ENCODE results near the gene UNCX. TPM values are rescaled to one million over a fixed set of nuclear protein-coding genes. Genes with fewer than 3 reads are reported as not detected.
"Not testable (repeated sequence)": the region's sequence is repeated elsewhere in the genome, so short reads cannot be mapped to it uniquely, and the experiment has no call there.

Gene UNCX
- total RNA-seq, 2 experiments from 2014 or later, result not detected

- ChIA-PET POLR2A (interaction anchor here (0.5 kb wide), 1 partner anchor 408 kb away, joined by 4 read pairs; no protein-coding TSS in a partner anchor), CTCF (no interaction called here)
- Mint-ChIP-seq H3K36me3 (ENCODE audit: low read depth) (no peaks in the 10 kb centered on the region), H3K27ac (no peak overlapping the region), H3K4me1 (ENCODE audit: low read depth) (no peaks in the 10 kb centered on the region), H3K9me3 (ENCODE audit: insufficient read depth) (no peaks in the 10 kb centered on the region), H3K4me3 (no peak overlapping the region), H3K27me3 (ENCODE audit: low read depth) (peaks cover 5% of the 10 kb centered on the region)
- DNase-seq, result no peak
- no peak for ATAC-seq
These were observed 38.4 kb downstream of the UNCX start for GRCh38 chr7:1271046-1271445.

GRCh38 chr7:1271656-1272055 is 39.0 kb downstream of the UNCX start:
- H3K27ac Mint-ChIP-seq, result no peak overlapping the region
- no peak for DNase-seq
- H3K4me1 Mint-ChIP-seq (ENCODE audit: low read depth), result no peaks in the 10 kb centered on the region
- H3K36me3 Mint-ChIP-seq (ENCODE audit: low read depth), result no peaks in the 10 kb centered on the region
- H3K9me3 Mint-ChIP-seq (ENCODE audit: insufficient read depth), result no peaks in the 10 kb centered on the region
- CTCF ChIA-PET, result no interaction called here
- POLR2A ChIA-PET, result no interaction called here
- no peaks in the 10 kb centered on the region for H3K27me3 Mint-ChIP-seq (ENCODE audit: low read depth)
- H3K4me3 Mint-ChIP-seq, result no peak overlapping the region
- ATAC-seq, result no peak

GRCh38 chr7:1272136-1272535 is 39.5 kb downstream of the UNCX start:
- not testable (repeated sequence) for H3K4me3 Mint-ChIP-seq

GRCh38 chr7:1274121-1274875 is 41.6 kb downstream of the UNCX start:
- POLR2A ChIA-PET, result no interaction called here
- H3K4me1 Mint-ChIP-seq (ENCODE audit: low read depth), result no peaks in the 10 kb centered on the region
- H3K9me3 Mint-ChIP-seq (ENCODE audit: insufficient read depth), result no peaks in the 10 kb centered on the region
- no peak for DNase-seq
- no peaks in the 10 kb centered on the region for H3K27me3 Mint-ChIP-seq (ENCODE audit: low read depth)
- no peak overlapping the region for H3K27ac Mint-ChIP-seq
- H3K4me3 Mint-ChIP-seq, result no peak overlapping the region
- no peaks in the 10 kb centered on the region for H3K36me3 Mint-ChIP-seq (ENCODE audit: low read depth)
- CTCF ChIA-PET, result no interaction called here
- no peak for ATAC-seq

More at GRCh38 chr7:1272136-1272535, 39.5 kb downstream of the UNCX start:
- H3K27me3 Mint-ChIP-seq (ENCODE audit: low read depth); H3K4me1 Mint-ChIP-seq (ENCODE audit: low read depth); H3K27ac Mint-ChIP-seq; POLR2A ChIA-PET; H3K36me3 Mint-ChIP-seq (ENCODE audit: low read depth); DNase-seq; ATAC-seq; H3K9me3 Mint-ChIP-seq (ENCODE audit: insufficient read depth); CTCF ChIA-PET: not testable (repeated sequence)

- ChIA-PET POLR2A (no interaction called here), CTCF (no interaction called here)
- DNase-seq, result no peak
- ATAC-seq, result no peak
- H3K9me3 Mint-ChIP-seq (ENCODE audit: insufficient read depth), result no peaks in the 10 kb centered on the region
- H3K4me3 Mint-ChIP-seq, result no peak overlapping the region
- no peaks in the 10 kb centered on the region for H3K4me1 Mint-ChIP-seq (ENCODE audit: low read depth)
- H3K36me3 Mint-ChIP-seq (ENCODE audit: low read depth), result no peaks in the 10 kb centered on the region
- no peaks in the 10 kb centered on the region for H3K27me3 Mint-ChIP-seq (ENCODE audit: low read depth)
- H3K27ac Mint-ChIP-seq, result no peak overlapping the region
These were observed 42.3 kb downstream of the UNCX start for GRCh38 chr7:1274876-1275375.

- H3K27ac Mint-ChIP-seq, result no peak overlapping the region
- ChIA-PET POLR2A (no interaction called here), CTCF (no interaction called here)
- no peak overlapping the region for H3K4me3 Mint-ChIP-seq
- no peaks in the 10 kb centered on the region for H3K36me3 Mint-ChIP-seq (ENCODE audit: low read depth)
- H3K27me3 Mint-ChIP-seq (ENCODE audit: low read depth), result no peaks in the 10 kb centered on the region
- no peaks in the 10 kb centered on the region for H3K4me1 Mint-ChIP-seq (ENCODE audit: low read depth)
- no peak for DNase-seq
- H3K9me3 Mint-ChIP-seq (ENCODE audit: insufficient read depth), result no peaks in the 10 kb centered on the region
- ATAC-seq, result no peak
These were observed 43.0 kb downstream of the UNCX start for GRCh38 chr7:1275451-1276381.

- H3K36me3 Mint-ChIP-seq (ENCODE audit: low read depth), result no peaks in the 10 kb centered on the region
- DNase-seq (no peak), ATAC-seq (no peak)
- H3K9me3 Mint-ChIP-seq (ENCODE audit: insufficient read depth), result no peaks in the 10 kb centered on the region
- no peaks in the 10 kb centered on the region for H3K4me1 Mint-ChIP-seq (ENCODE audit: low read depth)
- no peak overlapping the region for H3K27ac Mint-ChIP-seq
- ChIA-PET CTCF (no interaction called here), POLR2A (no interaction called here)
- H3K4me3 Mint-ChIP-seq, result no peak overlapping the region
- no peaks in the 10 kb centered on the region for H3K27me3 Mint-ChIP-seq (ENCODE audit: low read depth)
These were observed 44.0 kb downstream of the UNCX start for GRCh38 chr7:1276626-1277175.

GRCh38 chr7:1278543-1278942 is 45.9 kb downstream of the UNCX start:
- no peak for ATAC-seq
- no peak for DNase-seq
- POLR2A ChIA-PET, result no interaction called here
- Mint-ChIP-seq H3K4me1 (ENCODE audit: low read depth) (no peaks in the 10 kb centered on the region), H3K27ac (no peak overlapping the region), H3K27me3 (ENCODE audit: low read depth) (no peaks in the 10 kb centered on the region), H3K4me3 (no peak overlapping the region), H3K9me3 (ENCODE audit: insufficient read depth) (no peaks in the 10 kb centered on the region), H3K36me3 (ENCODE audit: low read depth) (no peaks in the 10 kb centered on the region)
- CTCF ChIA-PET, result no interaction called here

- H3K27ac Mint-ChIP-seq, result no peak overlapping the region
- H3K27me3 Mint-ChIP-seq (ENCODE audit: low read depth), result no peaks in the 10 kb centered on the region
- ChIA-PET CTCF (no interaction called here), POLR2A (no interaction called here)
- H3K4me3 Mint-ChIP-seq, result no peak overlapping the region
- no peaks in the 10 kb centered on the region for H3K4me1 Mint-ChIP-seq (ENCODE audit: low read depth)
- H3K9me3 Mint-ChIP-seq (ENCODE audit: insufficient read depth), result no peaks in the 10 kb centered on the region
- no peak for DNase-seq
- no peak for ATAC-seq
- no peaks in the 10 kb centered on the region for H3K36me3 Mint-ChIP-seq (ENCODE audit: low read depth)
These were observed 46.4 kb downstream of the UNCX start for GRCh38 chr7:1279041-1279440.

- H3K27me3 Mint-ChIP-seq (ENCODE audit: low read depth); H3K9me3 Mint-ChIP-seq (ENCODE audit: insufficient read depth): not testable (repeated sequence)
These were observed 47.2 kb downstream of the UNCX start for GRCh38 chr7:1279895-1280294.

GRCh38 chr7:1281068-1281467 is 48.4 kb downstream of the UNCX start:
- Mint-ChIP-seq H3K9me3 (ENCODE audit: insufficient read depth) (no peaks in the 10 kb centered on the region), H3K4me1 (ENCODE audit: low read depth) (no peaks in the 10 kb centered on the region), H3K27ac (no peak overlapping the region), H3K27me3 (ENCODE audit: low read depth) (no peaks in the 10 kb centered on the region), H3K36me3 (ENCODE audit: low read depth) (no peaks in the 10 kb centered on the region), H3K4me3 (no peak overlapping the region)
- no peak for DNase-seq
- CTCF ChIA-PET, result no interaction called here
- POLR2A ChIA-PET, result no interaction called here
- no peak for ATAC-seq

More at GRCh38 chr7:1279895-1280294, 47.2 kb downstream of the UNCX start:
- CTCF ChIA-PET; ATAC-seq; DNase-seq; POLR2A ChIA-PET; H3K4me3 Mint-ChIP-seq; H3K27ac Mint-ChIP-seq; H3K4me1 Mint-ChIP-seq (ENCODE audit: low read depth); H3K36me3 Mint-ChIP-seq (ENCODE audit: low read depth): not testable (repeated sequence)

GRCh38 chr7:1282679-1283078 is 50.0 kb downstream of the UNCX start:
- Mint-ChIP-seq H3K4me1 (ENCODE audit: low read depth) (no peaks in the 10 kb centered on the region), H3K4me3 (no peak overlapping the region), H3K27me3 (ENCODE audit: low read depth) (no peaks in the 10 kb centered on the region), H3K9me3 (ENCODE audit: insufficient read depth) (no peaks in the 10 kb centered on the region), H3K36me3 (ENCODE audit: low read depth) (no peaks in the 10 kb centered on the region), H3K27ac (no peak overlapping the region)
- ATAC-seq (no peak), DNase-seq (no peak)
- ChIA-PET POLR2A (no interaction called here), CTCF (no interaction called here)

Measured in activated CD8-positive, alpha-beta T cell treated with anti-CD3 and anti-CD28 coated beads, Interleukin-2, amount 10 ng/mL, durations not matched to agents 7 days and 5 days (primary cell).